Stimulated activated CD4-positive, alpha-beta T cell treated with anti-CD3 and anti-CD28 coated beads, Interleukin-1b, Interleukin-23, amount 100 ng/mL, for 4 hours (primary cell): ENCODE results near the gene ATP1B3.
A peak's percentile ranks its signal among the peaks of the same experiment; 100 is the strongest.
"Not testable (repeated sequence)": the region's sequence is repeated elsewhere in the genome, so short reads cannot be mapped to it uniquely, and the experiment has no call there.

Experiments used
- DNase-seq, 2 donors: peaks; one replicate each; pipeline ENCODE4 v3.0.0-alpha.2; 2020; ENCODE audit warnings: low read depth in 2 of 2

ATP1B3 gene

DNA sequence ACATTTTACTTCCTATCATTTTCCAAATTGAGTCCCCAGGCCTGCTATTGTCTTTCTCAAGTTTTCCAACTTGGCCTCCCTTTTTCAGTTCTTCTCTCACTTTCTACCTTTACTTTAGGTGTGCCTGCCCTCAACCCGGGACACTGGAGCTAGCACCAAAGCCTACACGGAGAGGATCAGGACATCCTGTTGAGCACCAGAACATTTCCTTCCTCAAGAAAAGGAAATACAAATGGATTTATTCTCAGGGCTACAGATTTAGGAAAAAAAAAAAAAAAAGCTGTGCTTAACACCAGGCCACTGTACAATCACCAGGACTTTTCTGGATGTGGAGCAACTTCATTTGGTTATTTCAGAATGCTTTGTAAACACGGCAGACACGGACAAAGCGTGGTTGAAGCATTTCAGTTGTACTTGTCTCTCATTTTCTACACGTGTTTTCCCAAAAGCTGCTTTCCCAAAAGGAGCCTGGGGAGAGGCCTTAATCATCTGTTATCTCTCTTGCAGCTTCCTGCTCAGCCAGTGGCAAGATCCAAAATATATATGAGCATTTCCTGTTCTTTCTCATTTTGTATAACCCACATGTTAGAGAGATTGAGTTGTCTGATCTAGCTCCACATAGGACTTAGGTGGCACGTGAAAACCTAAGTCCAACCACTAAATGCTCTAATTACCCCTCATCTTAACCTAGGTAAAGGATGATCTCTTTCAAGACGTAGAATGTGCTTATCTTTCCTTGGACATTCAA, 15.5 kb upstream of the ATP1B3 start:
- DNase-seq, result no peak

GRCh38 chr3:141862279-141862816, 14.1 kb upstream of the ATP1B3 start:
- no peak for DNase-seq

- DNase-seq, result no peak
Measured at GRCh38 chr3:141863491-141863890, 13.0 kb upstream of the ATP1B3 start.

DNA sequence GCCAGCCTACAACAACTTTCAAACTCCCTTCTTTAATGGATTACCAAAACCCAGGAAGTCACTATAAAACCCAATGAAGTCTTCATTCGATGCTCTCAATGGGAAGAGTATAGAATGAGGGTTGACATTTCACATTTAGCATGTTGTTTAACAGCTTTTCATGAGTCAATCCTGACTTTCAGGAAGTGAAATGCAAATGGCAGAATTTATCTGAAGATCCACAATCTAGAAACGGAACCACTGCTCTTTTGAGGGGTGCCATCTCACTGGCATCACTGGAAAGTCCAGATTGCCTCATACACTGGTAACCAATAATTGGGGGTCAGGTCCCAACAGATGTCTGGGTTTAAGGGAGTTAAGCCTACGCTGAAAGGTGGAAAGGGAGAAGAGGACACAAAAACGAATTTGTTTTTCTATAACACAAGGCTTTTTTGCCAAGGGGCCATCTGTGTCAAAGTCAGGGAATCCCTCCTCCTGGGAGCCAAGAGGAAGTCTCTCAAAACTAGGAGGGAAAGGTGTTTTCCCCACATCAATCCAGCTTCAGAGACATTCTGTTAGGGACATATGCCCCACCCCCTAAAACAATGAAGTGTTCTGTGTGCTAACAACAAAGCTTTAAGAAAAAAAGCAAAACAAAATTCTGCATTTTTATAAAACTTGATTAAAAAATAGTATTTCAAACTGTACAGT, 12.0 kb upstream of the ATP1B3 start:
- no peak for DNase-seq

- DNase-seq, result no peak
Measured at GRCh38 chr3:141865101-141865500, 11.3 kb upstream of the ATP1B3 start.

GRCh38 chr3:141870091-141870687, 6.3 kb upstream of the ATP1B3 start:
- DNase-seq, result no peak

DNA sequence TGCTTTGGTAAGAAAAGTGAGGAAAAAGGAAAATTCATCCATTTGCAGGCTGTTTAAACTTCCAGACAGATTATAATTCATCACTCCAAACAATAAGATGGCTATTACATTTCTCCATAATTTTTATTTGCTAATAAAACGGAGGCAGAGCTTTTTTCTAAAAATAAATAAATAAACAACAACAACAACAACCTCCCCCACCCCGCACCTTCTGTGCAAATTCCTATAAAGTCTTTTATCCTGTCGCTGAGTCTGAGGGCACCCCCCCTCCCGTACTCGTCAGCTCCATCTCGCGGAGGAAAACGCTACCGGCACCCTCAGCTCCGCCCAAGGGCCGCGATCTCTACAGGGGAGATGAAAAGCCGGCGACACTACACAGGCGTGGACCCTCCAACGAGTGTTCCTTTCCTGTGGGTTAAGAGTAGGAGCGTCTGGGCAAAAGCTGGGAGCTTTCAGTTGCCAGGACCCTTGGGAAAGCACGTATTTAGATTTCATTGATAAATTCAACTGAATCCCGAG, 1.0 kb upstream of the ATP1B3 start:
- DNase-seq, result peak; percentile 75 to 76

DNA sequence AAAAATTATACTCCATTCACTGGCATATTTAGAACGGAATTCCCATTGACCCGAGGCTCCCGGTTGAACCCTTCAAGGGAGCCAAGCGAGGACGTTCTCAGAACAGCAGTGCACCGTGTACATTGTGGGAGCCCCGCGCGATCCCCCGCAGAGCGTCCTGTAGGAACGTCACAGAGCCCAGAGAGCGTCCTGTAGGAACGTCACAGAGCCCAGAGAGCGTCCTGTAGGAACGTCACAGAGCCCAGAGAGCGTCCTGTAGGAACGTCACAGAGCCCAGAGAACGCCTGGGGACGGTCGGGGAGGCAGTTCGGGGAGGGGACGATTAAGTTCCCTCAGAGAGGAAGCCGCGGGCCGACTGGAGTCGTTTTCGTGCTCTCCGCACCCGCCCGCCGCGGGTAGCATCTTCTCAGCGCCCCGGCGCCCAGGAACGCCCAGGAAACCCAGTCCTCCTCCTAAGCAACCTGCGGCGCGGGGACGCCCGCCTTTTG, 506 bp upstream of the ATP1B3 start:
- DNase-seq, result peak in 1 of 2 donors; percentile 53

DNA sequence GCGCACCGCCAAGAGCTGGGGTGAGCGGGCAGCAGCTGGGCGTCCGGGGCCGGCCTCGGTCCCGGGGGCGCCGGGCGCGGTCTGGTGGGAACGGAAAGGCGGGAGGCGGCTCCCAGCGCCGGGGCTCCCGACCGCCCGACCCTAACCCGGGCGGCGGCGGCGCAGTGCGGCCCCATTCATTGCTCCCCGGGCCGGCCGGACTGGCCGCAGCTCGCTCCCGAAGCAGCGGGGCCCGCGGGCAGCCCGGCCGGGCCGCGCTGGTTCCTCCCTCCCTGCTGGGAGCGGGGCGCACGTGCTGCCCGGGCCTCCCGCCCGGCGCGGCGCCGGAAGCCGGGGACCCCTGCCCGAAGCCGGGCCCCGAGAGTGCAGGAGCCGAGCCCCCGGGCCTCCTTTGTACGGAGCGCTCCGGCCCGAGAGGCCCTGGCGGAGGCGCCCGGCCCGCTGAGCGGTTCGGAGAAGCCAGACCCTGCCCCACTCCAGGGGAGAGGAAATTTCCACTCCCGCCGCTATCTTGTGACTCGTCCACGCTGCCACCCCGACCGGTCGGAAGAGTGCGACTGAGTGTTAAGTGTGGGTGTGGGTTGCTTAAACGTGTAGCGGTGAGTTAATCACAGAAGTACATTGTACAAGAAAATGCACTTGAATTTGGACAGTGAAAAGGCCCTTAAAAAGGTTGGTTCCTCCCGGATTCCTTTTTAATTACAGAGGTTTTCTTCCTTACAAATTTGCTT, 613 bp downstream of the ATP1B3 start:
- DNase-seq, result peak; percentile 54 to 68

DNA sequence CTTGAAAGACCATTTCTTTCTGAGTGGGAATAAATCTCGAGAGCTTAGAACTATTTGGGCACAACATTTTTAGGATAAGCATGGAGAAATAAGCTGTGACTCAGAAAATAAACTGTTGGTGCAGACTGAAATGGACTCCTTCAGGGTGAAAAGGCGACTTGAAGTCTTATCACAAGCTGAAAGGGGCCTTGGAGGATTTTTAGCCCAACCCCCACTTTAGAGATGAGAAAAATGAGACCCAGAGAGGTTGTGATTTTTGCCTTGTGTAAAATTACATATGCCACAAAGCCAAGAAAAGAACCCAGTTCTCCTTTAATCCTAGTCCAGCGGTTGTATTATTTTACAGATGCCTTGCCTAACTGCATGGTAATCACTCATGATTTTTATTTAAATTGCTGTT, 1.5 kb downstream of the ATP1B3 start:
- no peak for DNase-seq

DNA sequence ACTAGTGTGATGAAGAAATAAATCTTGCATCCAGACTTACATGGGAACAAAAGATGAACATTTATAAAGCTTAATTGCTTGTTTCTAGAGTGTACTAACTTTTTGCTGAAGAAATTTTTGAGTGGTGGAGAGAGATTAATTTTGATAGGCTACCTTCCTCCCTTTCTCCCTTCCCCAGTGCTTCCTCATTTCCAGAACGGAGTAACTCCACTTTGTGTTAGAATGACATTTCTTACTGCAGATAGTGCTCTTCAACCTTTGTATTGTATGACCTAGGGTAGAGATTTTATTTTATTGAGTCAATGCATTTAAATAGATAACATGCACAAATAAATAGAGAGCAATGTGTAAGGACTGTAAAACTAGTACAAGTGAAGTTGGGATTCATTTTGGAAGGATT, 1.9 kb downstream of the ATP1B3 start:
- DNase-seq, result no peak

DNA sequence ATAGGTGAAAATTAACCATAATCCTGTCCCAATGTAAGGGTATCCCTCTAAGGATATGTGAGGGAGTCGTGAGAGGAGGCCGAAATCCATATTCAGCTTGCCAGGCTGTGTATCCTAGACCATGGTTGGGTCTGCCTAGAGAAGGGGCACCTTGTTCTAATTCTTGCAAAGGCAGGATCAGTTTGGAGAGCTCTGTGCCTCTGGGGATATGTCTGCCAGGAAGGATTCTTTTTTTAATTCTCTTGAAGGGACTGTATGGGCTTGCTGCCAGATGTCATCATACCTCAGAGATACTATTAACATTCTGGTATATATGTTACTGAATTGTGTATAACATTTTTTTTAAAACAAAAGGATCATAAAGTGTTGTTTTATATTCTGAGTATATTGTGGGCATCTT, 2.4 kb downstream of the ATP1B3 start:
- DNase-seq, result no peak

DNA sequence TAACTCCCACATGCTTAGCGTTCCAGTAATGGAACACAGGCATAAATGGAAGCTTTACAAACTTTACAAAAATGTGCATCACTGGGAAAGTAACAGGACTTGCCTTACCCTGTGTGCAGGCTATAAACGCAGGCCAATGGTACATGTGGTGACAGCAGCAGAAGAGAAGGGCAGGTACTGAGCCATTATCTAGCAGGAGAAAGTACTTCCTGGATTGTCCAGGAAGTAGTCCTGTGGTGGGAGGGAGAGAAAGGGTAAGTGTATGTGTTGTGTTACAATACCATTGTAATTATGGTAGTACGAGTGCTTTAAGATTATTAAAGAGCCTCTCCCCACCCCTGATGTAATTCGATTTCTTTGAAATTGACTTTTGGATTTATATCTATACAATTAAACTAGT, 5.3 kb downstream of the ATP1B3 start:
- no peak for DNase-seq

GRCh38 chr3:141887051-141887450, 10.6 kb downstream of the ATP1B3 start:
- DNase-seq, result no peak

DNA sequence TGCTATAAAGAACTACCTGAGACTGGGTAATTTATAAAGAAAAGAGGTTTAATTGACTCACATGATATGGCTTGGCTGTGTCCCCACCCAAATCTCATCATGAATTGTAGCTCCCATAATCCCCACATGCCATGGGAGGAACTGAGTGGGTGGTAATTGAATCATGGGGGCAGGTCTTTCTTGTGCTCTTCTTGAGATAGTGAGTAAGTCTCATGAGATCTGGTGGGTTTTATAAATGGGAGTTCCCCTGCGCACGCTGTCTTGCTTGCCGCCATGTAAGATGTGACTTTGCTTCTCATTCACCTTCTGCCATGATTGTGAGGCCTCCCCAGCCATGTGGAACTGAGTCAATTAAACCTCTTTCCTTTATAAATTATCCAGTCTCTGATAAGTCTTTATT, 12.1 kb downstream of the ATP1B3 start:
- DNase-seq, result not testable (repeated sequence)

DNA sequence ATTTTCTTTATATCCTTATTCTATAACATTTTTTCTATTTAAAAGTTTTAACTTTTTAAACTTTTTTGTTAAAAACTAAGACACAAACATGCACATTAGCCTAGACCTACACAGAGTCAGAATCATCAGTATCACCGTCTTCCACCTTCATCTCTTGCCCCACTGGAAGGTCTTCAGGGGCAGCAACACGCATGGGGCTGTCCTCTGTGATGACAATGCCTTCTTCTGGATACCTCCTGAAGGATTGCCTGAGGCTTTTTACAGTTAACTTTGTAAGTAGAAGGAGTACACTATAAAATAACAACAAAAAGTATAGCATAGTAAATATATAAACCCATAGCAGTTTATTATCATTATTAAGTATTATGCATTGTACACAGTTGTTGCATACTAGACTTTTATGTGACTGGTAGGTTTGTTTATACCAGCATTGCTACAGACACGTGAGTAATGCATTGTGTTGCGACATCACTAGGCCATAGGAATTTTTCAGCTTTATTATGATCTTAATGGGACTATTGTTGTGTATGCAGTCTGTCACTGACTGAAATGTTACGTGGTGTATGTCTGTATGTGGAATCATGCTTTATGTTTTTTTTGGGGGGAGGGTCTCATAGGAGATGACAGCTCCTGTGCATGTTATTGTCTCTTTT, 18.2 kb downstream of the ATP1B3 start:
- no peak for DNase-seq

GRCh38 chr3:141895731-141896130, 19.3 kb downstream of the ATP1B3 start:
- no peak for DNase-seq

DNA sequence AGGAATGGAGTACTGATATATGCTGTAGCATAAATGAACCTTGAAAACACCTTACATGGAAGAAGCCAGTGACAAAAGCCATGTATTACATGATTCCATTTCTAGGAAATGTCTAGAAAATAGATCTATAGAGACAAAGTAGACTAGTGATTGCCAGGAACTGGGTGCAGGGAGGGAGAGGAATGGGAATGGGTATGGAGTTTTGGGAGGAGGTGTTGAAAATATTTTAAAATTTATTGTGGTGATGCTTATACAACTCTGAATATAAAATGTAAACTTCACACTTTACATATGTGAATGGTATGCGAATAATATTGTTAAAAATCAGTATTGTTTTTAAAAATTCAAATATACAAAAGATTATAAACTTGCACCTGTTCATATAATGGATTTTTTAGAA, 22.5 kb downstream of the ATP1B3 start:
- no peak for DNase-seq

DNA sequence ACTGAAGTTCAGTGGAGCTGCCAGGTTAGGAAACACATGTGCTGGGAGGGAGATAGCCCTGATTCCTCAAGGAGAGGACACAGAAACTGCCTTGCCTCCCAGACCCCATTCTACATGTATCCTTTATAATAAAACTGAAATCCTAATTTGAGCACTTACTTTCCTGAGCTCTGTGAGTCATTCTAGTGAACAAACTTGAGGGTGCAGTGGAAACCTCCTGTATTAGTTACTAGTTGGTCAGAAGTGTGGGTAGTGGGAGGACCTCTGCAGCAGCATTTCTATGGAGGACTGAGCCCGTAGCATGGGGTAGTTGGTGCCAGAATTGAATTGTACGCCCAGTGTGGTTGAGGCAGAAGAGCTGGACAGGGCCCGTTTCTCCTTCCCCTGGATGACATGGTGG, 23.9 kb downstream of the ATP1B3 start:
- DNase-seq, result no peak

- no peak for DNase-seq
Measured at GRCh38 chr3:141901914-141902313, 25.5 kb downstream of the ATP1B3 start.

DNA sequence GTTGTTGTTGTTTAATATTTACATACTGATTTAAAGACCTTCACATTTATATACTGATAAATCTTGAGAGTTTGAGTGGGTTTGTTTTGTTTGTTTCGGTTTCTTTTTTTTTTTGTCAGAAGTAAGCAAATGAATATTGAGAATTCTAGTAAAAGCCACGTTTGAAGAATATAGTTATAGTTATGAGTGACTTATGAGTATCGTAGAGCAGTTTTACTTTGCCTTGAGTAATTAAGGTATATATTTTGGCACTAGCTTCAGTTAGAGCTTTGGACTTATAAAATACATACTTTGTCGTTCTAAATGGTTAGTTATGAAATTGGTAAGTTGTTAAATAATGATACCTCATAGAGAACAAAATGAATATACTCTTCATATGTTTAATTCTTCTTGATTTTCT, 27.8 kb downstream of the ATP1B3 start:
- no peak for DNase-seq
